CD4-positive, alpha-beta memory T cell (primary cell): ENCODE data around the gene PRKAB1. TPM values are rescaled to one million over a fixed set of nuclear protein-coding genes. Genes with fewer than 3 reads are reported as not detected.

Experiments
- CTCF ChIA-PET: fragments of 350-600 bp; sonication (Branson Sonifier 250); formaldehyde crosslinking; loops from one replicate; lab custom pipeline; 2021; ENCODE audit warnings: inconsistent platforms; ENCODE audit not compliant: partially characterized antibody; lab: Charles Lee
- POLR2A ChIA-PET: fragments of 350-600 bp; sonication (Branson Sonifier 250); formaldehyde crosslinking; loops from one replicate; lab custom pipeline; 2021; ENCODE audit not compliant: partially characterized antibody; lab: Charles Lee
- DNase-seq, 5 donors: peaks; one replicate each; pipeline versions ENCODE4 v3.0.0 to v3.0.0-alpha.2; 2020 to 2022; ENCODE audit warnings: mixed read lengths in 1 of 5
- H3K27ac ChIP-seq: one replicate; pipeline ENCODE4 v1.7.0; 2013; ENCODE audit warnings: low read depth, low read length
- H3K27me3 ChIP-seq: 2 replicates; pipeline ENCODE4 v1.7.0; 2013; ENCODE audit warnings: mild to moderate bottlenecking, low read length, moderate library complexity; ENCODE audit not compliant: insufficient read depth
- H3K36me3 ChIP-seq: 2 replicates; pipeline ENCODE4 v1.7.0; 2013; ENCODE audit warnings: mild to moderate bottlenecking, low read length, moderate library complexity; ENCODE audit not compliant: insufficient read depth
- H3K4me1 ChIP-seq: 2 replicates; pipeline ENCODE4 v1.7.0; 2013; ENCODE audit warnings: mild to moderate bottlenecking, low read length, moderate library complexity; ENCODE audit not compliant: insufficient read depth
- H3K4me3 ChIP-seq, 2 donors: one replicate each; pipeline ENCODE4 v1.7.0; 2013; ENCODE audit warnings: low read length in 2 of 2, mild to moderate bottlenecking in 1 of 2
- H3K9me3 ChIP-seq, 2 donors: one replicate each; pipeline ENCODE4 v1.7.0; 2013; ENCODE audit warnings: low read length in 2 of 2, control low read depth in 1 of 2; ENCODE audit not compliant: control insufficient read depth in 1 of 2
- H3K27ac Mint-ChIP-seq, 7 donors: one replicate each; pipeline ENCODE4 v1.8.0; 2020 to 2021; ENCODE audit warnings: mixed read lengths in 7 of 7, mild to moderate bottlenecking in 6 of 7, inconsistent platforms in 3 of 7, moderate library complexity in 3 of 7
- H3K27me3 Mint-ChIP-seq, 2 donors: one replicate each; pipeline ENCODE4 v1.8.0; 2020 to 2021; ENCODE audit warnings: mixed read lengths in 2 of 2
- H3K36me3 Mint-ChIP-seq, 2 donors: one replicate each; pipeline ENCODE4 v1.8.0; 2020 to 2021; ENCODE audit warnings: mixed read lengths in 2 of 2, inconsistent platforms in 1 of 2, mild to moderate bottlenecking in 1 of 2
- H3K4me1 Mint-ChIP-seq, 4 donors: one replicate each; pipeline ENCODE4 v1.8.0; 2020 to 2021; ENCODE audit warnings: mixed read lengths in 4 of 4, mild to moderate bottlenecking in 1 of 4
- H3K4me3 Mint-ChIP-seq, 8 donors: one replicate each; pipeline ENCODE4 v1.8.0; 2020 to 2021; ENCODE audit warnings: mixed read lengths in 8 of 8, mild to moderate bottlenecking in 7 of 8, moderate library complexity in 6 of 8, inconsistent platforms in 3 of 8
- H3K9me3 Mint-ChIP-seq, 8 donors: one replicate each; pipeline ENCODE4 v1.8.0; 2020 to 2021; ENCODE audit warnings: mixed read lengths in 8 of 8, mild to moderate bottlenecking in 5 of 8, inconsistent platforms in 3 of 8, moderate library complexity in 1 of 8
- intact Hi-C: fragments of 100-400 bp; cut with micrococcal nuclease; formaldehyde crosslinking; loops from one replicate; pipeline ENCODE4 v1.15.1; 2023
- polyA plus RNA-seq, 2 donors: library from polyadenylated mRNA; unstranded; fragments of 300-500 nt; fragmentation: Illumina TruSeq; gene quantifications; one replicate each; pipeline ENCODE4 v1.2.3, GENCODE V29; 2021
- total RNA-seq, 2 experiments: library from RNA; stranded (reverse); gene quantifications; one replicate each; pipeline ENCODE4 v1.2.3, GENCODE V29; 2021

PRKAB1 gene
- total and polyA plus RNA-seq, 4 experiments from 2014 or later: 41.7 to 59.3 (median 45.5) TPM

GRCh38 chr12:119687879-119688278, 19.9 kb downstream of the PRKAB1 start:
- CTCF ChIA-PET: no interaction called here
- Mint-ChIP-seq H3K27me3 (no peaks in the 10 kb centered on the region), H3K36me3 (peaks cover 0 to 5% of the 10 kb centered on the region in 2 donors), H3K4me1 (peaks cover 0 to 6% (median 1%) of the 10 kb centered on the region in 4 donors), H3K9me3 (no peaks in the 10 kb centered on the region), H3K4me3 (no peak overlapping the region), H3K27ac (no peak overlapping the region)
- intact Hi-C loops: no loop called here
- Histone ChIP-seq H3K4me1 (no peaks in the 10 kb centered on the region), H3K27me3 (no peaks in the 10 kb centered on the region), H3K9me3 (no peaks in the 10 kb centered on the region), H3K27ac (no peak overlapping the region), H3K36me3 (no peaks in the 10 kb centered on the region), H3K4me3 (no peak overlapping the region)
- no peak for DNase-seq
- POLR2A ChIA-PET: no interaction called here

GRCh38 chr12:119689935-119690500, 22.1 kb downstream of the PRKAB1 start:
- intact Hi-C loops: loop anchor here (10.0 kb wide), 1 partner anchor 215 kb away; no protein-coding TSS in a partner anchor
- POLR2A ChIA-PET: no interaction called here
- CTCF ChIA-PET: no interaction called here

DNA sequence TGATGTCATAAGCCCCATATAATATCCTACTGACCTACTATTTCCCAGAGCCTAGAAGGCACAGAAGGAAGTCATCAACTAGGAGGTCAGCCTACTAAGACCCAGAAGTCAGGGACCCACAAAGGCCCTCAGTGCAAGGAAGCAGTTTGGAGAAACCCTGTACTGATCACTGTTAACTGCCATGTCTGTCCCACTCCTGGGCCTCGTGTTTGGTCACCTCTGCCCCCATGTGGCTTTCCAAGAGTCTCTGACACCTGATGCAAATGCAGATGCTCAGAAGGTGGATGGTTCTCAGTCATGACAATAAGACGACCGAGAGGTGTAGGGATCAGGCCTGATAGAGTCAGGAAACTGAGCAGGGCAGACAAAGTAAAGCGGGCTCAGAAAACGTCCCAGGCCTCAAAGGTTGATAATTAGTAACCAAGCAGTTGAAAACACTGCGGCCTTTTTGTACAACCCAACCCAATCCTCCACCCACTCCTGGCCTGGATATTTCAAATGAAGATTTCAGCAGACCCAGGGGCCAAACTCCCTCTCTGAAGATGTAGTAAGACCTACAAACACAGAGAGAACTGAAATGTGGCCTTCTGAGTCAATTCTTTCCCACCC, 23.4 kb downstream of the PRKAB1 start:
- H3K4me3 ChIP-seq: no peak overlapping the region
- CTCF ChIA-PET: no interaction called here
- H3K36me3 ChIP-seq: no peaks in the 10 kb centered on the region
- Mint-ChIP-seq H3K4me3 (no peak overlapping the region), H3K36me3 (no peaks in the 10 kb centered on the region), H3K27me3 (no peaks in the 10 kb centered on the region), H3K4me1 (no peaks in the 10 kb centered on the region), H3K27ac (no peak overlapping the region), H3K9me3 (no peaks in the 10 kb centered on the region)
- no peak overlapping the region for H3K27ac ChIP-seq
- POLR2A ChIA-PET: no interaction called here
- no peak for DNase-seq
- intact Hi-C loops: loop anchor here (10.0 kb wide), 1 partner anchor 213 kb away; no protein-coding TSS in a partner anchor
- no peaks in the 10 kb centered on the region for H3K27me3 ChIP-seq
- no peaks in the 10 kb centered on the region for H3K9me3 ChIP-seq
- H3K4me1 ChIP-seq: no peaks in the 10 kb centered on the region

More at GRCh38 chr12:119689935-119690500, 22.1 kb downstream of the PRKAB1 start:
- Histone ChIP-seq H3K36me3 (no peaks in the 10 kb centered on the region), H3K4me3 (no peak overlapping the region), H3K27me3 (no peaks in the 10 kb centered on the region), H3K4me1 (no peaks in the 10 kb centered on the region), H3K9me3 (no peaks in the 10 kb centered on the region), H3K27ac (no peak overlapping the region)
- peak overlapping the region in 1 of 8 donors; percentile 45 for H3K4me3 Mint-ChIP-seq
- H3K36me3 Mint-ChIP-seq: no peaks in the 10 kb centered on the region
- no peak for DNase-seq
- no peaks in the 10 kb centered on the region for H3K27me3 Mint-ChIP-seq
- no peaks in the 10 kb centered on the region for H3K4me1 Mint-ChIP-seq
- H3K9me3 Mint-ChIP-seq: no peaks in the 10 kb centered on the region
- H3K27ac Mint-ChIP-seq: no peak overlapping the region

DNA sequence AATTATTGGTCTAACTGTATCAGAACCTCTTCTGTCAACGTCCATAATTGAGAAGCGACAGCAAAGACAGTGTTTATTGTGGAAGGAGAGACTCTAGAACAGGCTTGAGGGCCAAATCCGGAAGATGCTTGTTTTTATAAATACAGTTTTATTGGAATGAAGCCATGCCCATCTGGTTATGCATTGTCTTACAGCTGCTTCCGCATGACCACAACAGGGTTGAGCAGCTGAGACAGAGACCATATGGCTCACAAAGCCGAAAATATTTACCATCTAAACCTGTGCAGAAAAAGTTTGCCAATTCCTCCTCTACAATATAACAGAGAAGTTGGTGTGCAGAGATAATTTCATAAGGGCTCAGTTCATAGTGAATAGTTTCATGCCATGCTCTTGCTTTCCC, 24.5 kb downstream of the PRKAB1 start:
- intact Hi-C loops: loop anchor here (10.0 kb wide), 1 partner anchor 212 kb away; no protein-coding TSS in a partner anchor
- Histone ChIP-seq H3K4me1 (no peaks in the 10 kb centered on the region), H3K36me3 (no peaks in the 10 kb centered on the region), H3K9me3 (no peaks in the 10 kb centered on the region), H3K4me3 (no peak overlapping the region), H3K27ac (no peak overlapping the region), H3K27me3 (no peaks in the 10 kb centered on the region)
- Mint-ChIP-seq H3K27ac (no peak overlapping the region), H3K36me3 (no peaks in the 10 kb centered on the region), H3K4me3 (no peak overlapping the region), H3K27me3 (no peaks in the 10 kb centered on the region), H3K4me1 (no peaks in the 10 kb centered on the region), H3K9me3 (no peaks in the 10 kb centered on the region)
- no peak for DNase-seq
- ChIA-PET CTCF (no interaction called here), POLR2A (no interaction called here)

DNA sequence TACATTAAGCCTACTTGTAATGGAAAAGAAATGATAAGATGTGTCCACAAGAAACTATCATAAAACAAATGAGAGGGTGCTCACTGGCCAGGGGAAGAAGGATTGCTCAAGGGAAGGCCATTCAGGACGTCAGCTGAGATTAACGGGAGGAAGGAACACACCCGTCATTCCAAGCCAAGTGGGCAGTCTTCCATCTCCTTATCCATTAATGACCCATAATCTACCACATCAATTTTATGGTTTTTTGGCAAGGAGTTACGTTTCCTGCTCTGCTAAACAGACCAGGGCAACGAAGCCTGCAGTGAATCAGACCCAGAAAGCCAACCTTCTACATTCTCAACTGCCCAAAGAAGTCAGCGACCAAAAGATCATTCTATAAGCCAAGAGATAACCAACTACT, 25.1 kb downstream of the PRKAB1 start:
- H3K4me1 Mint-ChIP-seq: no peaks in the 10 kb centered on the region
- no peak overlapping the region for H3K4me3 Mint-ChIP-seq
- intact Hi-C loops: loop anchor here (10.0 kb wide), 1 partner anchor 212 kb away; no protein-coding TSS in a partner anchor
- Histone ChIP-seq H3K27me3 (no peaks in the 10 kb centered on the region), H3K36me3 (no peaks in the 10 kb centered on the region), H3K9me3 (no peaks in the 10 kb centered on the region), H3K27ac (no peak overlapping the region), H3K4me3 (no peak overlapping the region), H3K4me1 (no peaks in the 10 kb centered on the region)
- H3K27me3 Mint-ChIP-seq: no peaks in the 10 kb centered on the region
- no peaks in the 10 kb centered on the region for H3K9me3 Mint-ChIP-seq
- DNase-seq: no peak
- POLR2A ChIA-PET: no interaction called here
- CTCF ChIA-PET: no interaction called here
- no peaks in the 10 kb centered on the region for H3K36me3 Mint-ChIP-seq
- peak overlapping the region in 1 of 7 donors; percentile 74 for H3K27ac Mint-ChIP-seq

DNA sequence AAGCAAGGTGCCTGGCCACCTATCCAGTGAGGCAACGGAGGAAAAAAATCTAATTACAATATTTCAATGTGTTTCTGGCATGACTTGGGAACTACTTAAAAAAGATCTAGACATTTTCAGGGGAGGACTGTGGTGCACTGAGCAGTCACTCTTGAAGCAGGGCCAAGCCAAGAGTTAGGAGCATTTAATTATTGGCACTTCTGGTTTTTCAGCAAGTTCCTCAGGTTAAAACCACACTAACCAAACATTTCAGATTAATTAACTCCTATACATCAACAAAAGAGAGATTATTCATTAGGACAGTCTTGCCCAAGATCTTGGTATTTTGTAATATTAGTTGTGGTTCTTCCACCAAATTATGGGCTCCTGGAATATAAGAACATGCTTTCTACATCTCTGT, 25.6 kb downstream of the PRKAB1 start:
- Histone ChIP-seq H3K4me1 (no peaks in the 10 kb centered on the region), H3K9me3 (no peaks in the 10 kb centered on the region), H3K27me3 (no peaks in the 10 kb centered on the region), H3K36me3 (no peaks in the 10 kb centered on the region), H3K4me3 (no peak overlapping the region), H3K27ac (no peak overlapping the region)
- H3K36me3 Mint-ChIP-seq: no peaks in the 10 kb centered on the region
- ChIA-PET CTCF (no interaction called here), POLR2A (no interaction called here)
- H3K9me3 Mint-ChIP-seq: no peaks in the 10 kb centered on the region
- H3K27me3 Mint-ChIP-seq: no peaks in the 10 kb centered on the region
- no peaks in the 10 kb centered on the region for H3K4me1 Mint-ChIP-seq
- intact Hi-C loops: loop anchor here (10.0 kb wide), 1 partner anchor 211 kb away; no protein-coding TSS in a partner anchor
- peak overlapping the region in 1 of 7 donors; percentile 8 for H3K27ac Mint-ChIP-seq
- DNase-seq: no peak
- H3K4me3 Mint-ChIP-seq: no peak overlapping the region

DNA sequence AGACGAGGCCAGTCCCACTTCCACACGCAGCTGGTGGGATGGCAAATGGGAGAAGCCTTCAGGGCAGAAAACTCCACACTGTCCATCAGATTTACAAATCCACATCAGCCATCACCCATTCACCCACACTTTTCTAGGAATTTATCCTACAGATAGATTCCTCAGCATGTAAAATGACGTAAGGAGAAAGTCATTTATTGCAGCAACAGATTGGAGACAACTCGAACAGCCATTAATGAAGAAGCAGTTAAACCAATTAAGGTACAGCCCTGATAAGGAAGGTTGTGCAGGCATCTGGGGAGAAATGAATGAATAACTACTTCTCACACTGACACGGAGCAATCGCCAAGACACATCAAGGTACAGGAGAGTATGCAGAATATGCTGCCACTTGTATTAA, 26.2 kb downstream of the PRKAB1 start:
- no peak for DNase-seq
- H3K9me3 ChIP-seq: no peaks in the 10 kb centered on the region
- no peaks in the 10 kb centered on the region for H3K27me3 Mint-ChIP-seq
- no peaks in the 10 kb centered on the region for H3K36me3 ChIP-seq
- H3K27ac ChIP-seq: no peak overlapping the region
- no peaks in the 10 kb centered on the region for H3K27me3 ChIP-seq
- H3K4me3 ChIP-seq: no peak overlapping the region
- no peaks in the 10 kb centered on the region for H3K9me3 Mint-ChIP-seq
- H3K4me3 Mint-ChIP-seq: no peak overlapping the region
- no peaks in the 10 kb centered on the region for H3K36me3 Mint-ChIP-seq
- ChIA-PET CTCF (no interaction called here), POLR2A (no interaction called here)
- H3K27ac Mint-ChIP-seq: no peak overlapping the region
- no peaks in the 10 kb centered on the region for H3K4me1 Mint-ChIP-seq
- H3K4me1 ChIP-seq: no peaks in the 10 kb centered on the region
- intact Hi-C loops: loop anchor here (10.0 kb wide), 1 partner anchor 211 kb away; no protein-coding TSS in a partner anchor
